HAP-1 (cell line): ENCODE results near the gene KRTAP10-1.
"Not testable (repeated sequence)": the region's sequence is repeated elsewhere in the genome, so short reads cannot be mapped to it uniquely, and the experiment has no call there.

Experiments used
- DNase-seq, 2 experiments: peaks; one replicate each; pipeline ENCODE4 v3.0.0-alpha.2; 2016 to 2020; ENCODE audit warnings: low spot score in 2 of 2
- H3K27me3 ChIP-seq: fragments of 250-450 bp; sonication (Bioruptor Pico); 2 replicates; pipeline ENCODE4 v1.5.1; 2020; ENCODE audit warnings: low read depth, mild to moderate bottlenecking, moderate library complexity
- H3K36me3 ChIP-seq: fragments of 250-450 bp; sonication (Bioruptor Pico); replicated peaks from 2 replicates; pipeline ENCODE4 v1.5.1; 2020; ENCODE audit warnings: mild to moderate bottlenecking
- H3K4me1 ChIP-seq: fragments of 250-450 bp; sonication (Bioruptor Pico); 2 replicates; pipeline ENCODE4 v1.5.1; 2020; ENCODE audit warnings: mild to moderate bottlenecking
- H3K4me3 ChIP-seq: fragments of 250-450 bp; sonication (Bioruptor Pico); 2 replicates; pipeline ENCODE4 v1.5.1; 2020; ENCODE audit warnings: mild to moderate bottlenecking, moderate library complexity
- H3K9me3 ChIP-seq: fragments of 250-450 bp; sonication (Bioruptor Pico); 2 replicates; pipeline ENCODE4 v1.5.1; 2020; ENCODE audit warnings: mild to moderate bottlenecking, moderate library complexity
- in situ Hi-C: fragments of 300-500 bp; cut with MboI; formaldehyde crosslinking; loops from 3 replicates; pipeline ENCODE4 v1.14.3; 2020; ENCODE audit warnings: low sequenced_read_pairs, inconsistent platforms, mixed read lengths

KRTAP10-1 gene

DNA sequence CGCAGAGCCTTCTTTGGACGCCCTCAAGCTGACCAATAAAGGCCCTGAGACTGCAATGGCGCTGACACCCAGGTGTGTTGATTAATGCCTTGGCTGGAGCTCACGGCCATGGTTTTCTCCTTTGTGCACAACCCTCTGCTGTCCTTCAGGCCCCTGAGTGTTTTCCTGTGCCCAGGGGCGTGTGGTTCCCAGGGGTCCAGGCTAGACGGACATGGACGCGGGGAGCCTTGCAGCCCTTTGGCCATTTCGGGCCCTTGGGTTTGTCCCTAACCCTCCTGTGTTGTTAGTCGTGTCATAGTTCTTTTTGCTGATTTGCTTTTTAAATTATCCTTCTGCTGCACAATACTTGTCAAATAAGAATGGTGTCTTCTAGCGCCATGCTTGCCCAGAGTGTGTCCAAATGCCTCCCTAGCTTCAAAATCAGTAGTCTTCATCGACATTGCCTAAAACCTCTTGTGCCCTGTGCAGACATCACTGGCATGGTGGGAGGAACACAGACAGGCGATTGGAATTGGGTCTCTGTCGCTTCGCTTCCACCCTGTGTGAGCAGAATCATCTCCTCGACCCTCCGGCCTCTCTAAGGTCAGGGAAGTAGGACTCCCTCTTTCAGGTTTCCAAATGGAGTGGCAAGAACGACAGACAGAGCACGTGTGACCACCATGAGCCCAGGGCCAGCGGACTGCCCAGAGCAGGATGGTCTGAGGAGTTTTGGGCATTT, 35.5 kb upstream of the KRTAP10-1 start:
- Histone ChIP-seq H3K36me3 (no peaks in the 10 kb centered on the region), H3K27me3 (no peaks in the 10 kb centered on the region), H3K9me3 (no peaks in the 10 kb centered on the region), H3K4me3 (no peak overlapping the region), H3K4me1 (no peaks in the 10 kb centered on the region)
- DNase-seq: no peak
- in situ Hi-C loops: no loop called here

DNA sequence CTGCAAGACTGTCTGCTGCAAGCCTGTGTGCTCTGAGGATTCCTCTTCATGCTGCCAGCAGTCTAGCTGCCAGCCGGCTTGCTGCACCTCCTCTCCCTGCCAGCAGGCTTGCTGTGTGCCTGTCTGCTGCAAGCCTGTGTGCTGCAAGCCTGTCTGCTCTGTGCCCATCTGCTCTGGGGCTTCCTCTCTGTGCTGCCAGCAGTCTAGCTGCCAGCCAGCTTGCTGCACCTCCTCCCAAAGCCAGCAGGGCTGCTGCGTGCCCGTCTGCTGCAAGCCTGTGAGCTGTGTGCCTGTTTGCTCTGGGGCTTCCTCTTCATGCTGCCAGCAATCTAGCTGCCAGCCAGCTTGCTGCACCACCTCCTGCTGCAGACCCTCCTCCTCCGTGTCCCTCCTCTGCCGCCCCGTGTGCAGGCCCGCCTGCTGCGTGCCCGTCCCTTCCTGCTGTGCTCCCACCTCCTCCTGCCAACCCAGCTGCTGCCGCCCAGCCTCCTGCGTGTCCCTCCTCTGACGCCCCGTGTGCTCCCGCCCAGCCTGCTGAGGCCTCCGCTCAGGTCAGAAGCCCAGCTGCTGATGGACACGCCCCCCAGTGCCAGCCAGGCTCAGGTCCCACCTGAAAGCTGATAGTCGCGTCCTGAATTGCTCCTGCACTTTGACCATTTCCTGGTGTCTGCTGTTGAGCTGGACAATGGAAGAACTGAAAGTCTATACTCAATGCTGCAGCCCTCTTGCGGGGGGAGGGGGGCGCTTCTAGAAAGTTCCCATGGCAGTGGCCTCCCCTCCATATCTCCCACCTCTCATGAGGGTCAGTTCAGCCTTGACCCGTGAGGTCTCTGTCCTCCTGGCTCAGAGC, 34.7 kb upstream of the KRTAP10-1 start:
- H3K4me3 ChIP-seq: no peak overlapping the region
- no peaks in the 10 kb centered on the region for H3K36me3 ChIP-seq
- H3K9me3 ChIP-seq: no peaks in the 10 kb centered on the region
- DNase-seq: no peak
- no peaks in the 10 kb centered on the region for H3K4me1 ChIP-seq
- no peaks in the 10 kb centered on the region for H3K27me3 ChIP-seq
- in situ Hi-C loops: no loop called here

DNA sequence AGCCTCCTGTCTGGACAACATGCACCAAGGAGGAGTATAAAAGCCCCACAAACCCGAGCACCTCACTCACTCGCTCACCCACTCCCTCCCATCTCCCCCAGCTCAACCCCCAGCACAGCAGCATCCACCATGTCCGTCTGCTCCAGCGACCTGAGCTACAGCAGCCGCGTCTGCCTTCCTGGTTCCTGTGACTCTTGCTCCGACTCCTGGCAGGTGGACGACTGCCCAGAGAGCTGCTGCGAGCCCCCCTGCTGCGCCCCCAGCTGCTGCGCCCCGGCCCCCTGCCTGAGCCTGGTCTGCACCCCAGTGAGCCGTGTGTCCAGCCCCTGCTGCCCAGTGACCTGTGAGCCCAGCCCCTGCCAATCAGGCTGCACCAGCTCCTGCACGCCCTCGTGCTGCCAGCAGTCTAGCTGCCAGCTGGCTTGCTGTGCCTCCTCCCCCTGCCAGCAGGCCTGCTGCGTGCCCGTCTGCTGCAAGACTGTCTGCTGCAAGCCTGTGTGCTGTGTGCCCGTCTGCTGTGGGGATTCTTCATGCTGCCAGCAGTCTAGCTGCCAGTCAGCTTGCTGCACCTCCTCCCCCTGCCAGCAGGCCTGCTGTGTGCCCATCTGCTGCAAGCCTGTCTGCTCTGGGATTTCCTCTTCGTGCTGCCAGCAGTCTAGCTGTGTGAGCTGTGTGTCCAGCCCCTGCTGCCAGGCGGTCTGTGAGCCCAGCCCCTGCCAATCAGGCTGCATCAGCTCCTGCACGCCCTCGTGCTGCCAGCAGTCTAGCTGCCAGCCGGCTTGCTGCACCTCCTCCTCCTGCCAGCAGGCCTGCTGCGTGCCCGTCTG, 33.8 kb upstream of the KRTAP10-1 start, which contains the start of gene KRTAP10-4:
TSS of gene KRTAP10-4 (plus strand) at position 100 of the 827 bp plus-strand sequence. CDS start at position 130, 30 bp downstream.
- in situ Hi-C loops, DNase-seq, H3K4me3 ChIP-seq, H3K36me3 ChIP-seq, H3K27me3 ChIP-seq, H3K4me1 ChIP-seq, H3K9me3 ChIP-seq: not testable (repeated sequence)

DNA sequence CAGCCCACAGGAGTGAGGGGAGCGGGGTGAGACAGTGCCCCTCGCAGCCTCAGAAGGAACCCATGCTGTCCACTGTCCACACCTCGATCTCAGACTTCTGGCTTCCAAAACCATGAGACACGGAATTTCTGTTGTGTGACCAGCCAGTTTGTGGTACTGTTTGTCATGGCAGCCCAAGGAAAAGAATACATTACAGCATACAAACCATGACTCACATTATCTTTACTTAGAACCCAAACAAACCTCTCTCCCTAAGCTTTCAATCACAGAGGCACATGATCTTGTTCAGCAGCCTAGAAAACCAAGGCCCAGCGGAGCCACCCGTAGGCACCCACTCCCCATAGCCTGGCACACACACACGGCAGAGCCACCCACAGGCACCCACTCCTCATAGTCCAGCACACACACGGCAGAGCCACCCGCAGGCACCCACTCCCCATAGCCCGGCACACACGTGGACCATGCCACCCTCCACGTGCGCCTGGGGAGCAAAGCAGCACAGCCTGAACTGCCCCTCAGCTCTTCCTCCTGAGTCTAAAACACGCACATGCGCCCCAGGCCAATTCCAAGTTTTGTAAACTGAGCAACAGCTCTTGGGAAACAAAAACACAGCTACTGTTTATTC, 33.1 kb upstream of the KRTAP10-1 start:
- H3K36me3 ChIP-seq: no peaks in the 10 kb centered on the region
- H3K4me3 ChIP-seq: no peak overlapping the region
- in situ Hi-C loops: no loop called here
- no peak for DNase-seq
- no peaks in the 10 kb centered on the region for H3K9me3 ChIP-seq
- H3K27me3 ChIP-seq: no peaks in the 10 kb centered on the region
- H3K4me1 ChIP-seq: no peaks in the 10 kb centered on the region

DNA sequence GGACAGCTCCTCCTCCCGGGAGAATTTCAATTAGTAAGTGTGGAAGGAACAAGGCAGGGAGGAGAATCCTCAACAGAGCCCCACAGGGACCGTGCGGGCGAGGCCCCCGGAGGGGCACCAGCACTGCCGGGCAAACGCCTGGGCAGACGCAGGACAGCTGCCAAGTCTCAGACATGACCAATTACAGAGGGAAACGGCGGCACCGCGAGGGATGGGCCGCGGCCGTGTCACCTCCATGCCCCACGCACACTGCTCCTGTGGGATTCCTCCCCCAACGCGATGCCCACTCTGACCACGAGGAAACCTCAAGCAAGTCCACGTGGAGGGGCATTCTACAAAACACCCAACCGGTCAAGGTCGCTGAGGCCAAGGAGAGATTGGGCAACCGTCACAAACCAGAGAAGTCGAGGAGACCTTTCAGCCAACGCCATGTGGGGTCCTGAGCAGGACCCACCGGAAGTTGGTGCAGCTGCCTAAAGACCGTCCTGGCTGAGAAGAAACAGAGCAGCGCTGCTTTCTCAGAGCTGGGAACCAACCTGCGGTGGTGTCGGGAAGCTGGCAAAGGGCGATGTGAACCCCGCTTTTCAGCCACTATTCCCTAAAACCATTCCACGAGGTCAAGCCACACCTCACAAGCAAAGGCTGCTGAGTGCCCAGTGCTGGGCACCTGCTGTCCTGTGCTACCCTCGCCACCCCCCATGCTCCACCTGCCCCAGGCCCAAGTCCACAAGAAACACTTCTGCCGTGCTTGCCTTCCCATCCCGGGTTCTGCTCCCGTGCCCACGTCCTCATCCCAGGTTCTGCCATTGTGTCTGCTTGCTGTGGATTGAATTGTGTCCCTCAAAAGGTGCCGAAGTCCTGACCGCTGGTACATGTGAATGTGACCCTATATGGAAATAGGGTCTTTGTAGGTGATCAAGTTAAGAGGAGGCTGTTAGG, 32.1 kb upstream of the KRTAP10-1 start:
- in situ Hi-C loops: no loop called here
- no peak for DNase-seq
- H3K4me3 ChIP-seq: no peak overlapping the region

DNA sequence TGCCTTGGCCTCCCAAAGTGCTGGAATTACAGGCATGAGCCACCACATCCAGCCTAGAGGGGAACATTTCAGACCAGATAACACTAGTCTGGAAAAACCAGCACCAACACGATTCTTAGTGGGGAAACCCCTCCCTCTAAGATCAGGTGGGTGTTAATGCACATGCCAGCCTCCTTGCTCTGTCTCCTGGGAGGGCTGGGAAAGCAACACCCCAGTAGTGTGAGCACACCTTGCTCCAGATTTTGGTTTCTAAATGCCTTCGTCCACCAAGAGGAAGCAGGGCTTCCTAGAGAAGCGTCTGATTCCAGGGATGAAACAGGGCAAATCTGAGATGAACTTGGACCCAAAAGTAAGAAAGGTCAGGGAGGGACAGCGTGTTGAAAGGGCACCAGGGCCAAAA, 31.3 kb upstream of the KRTAP10-1 start:
- H3K4me3 ChIP-seq: no peak overlapping the region
- in situ Hi-C loops: no loop called here

More for the DNA sequence above, 32.1 kb upstream of the KRTAP10-1 start:
- Histone ChIP-seq H3K27me3 (no peaks in the 10 kb centered on the region), H3K4me1 (no peaks in the 10 kb centered on the region), H3K9me3 (no peaks in the 10 kb centered on the region), H3K36me3 (no peaks in the 10 kb centered on the region)

DNA sequence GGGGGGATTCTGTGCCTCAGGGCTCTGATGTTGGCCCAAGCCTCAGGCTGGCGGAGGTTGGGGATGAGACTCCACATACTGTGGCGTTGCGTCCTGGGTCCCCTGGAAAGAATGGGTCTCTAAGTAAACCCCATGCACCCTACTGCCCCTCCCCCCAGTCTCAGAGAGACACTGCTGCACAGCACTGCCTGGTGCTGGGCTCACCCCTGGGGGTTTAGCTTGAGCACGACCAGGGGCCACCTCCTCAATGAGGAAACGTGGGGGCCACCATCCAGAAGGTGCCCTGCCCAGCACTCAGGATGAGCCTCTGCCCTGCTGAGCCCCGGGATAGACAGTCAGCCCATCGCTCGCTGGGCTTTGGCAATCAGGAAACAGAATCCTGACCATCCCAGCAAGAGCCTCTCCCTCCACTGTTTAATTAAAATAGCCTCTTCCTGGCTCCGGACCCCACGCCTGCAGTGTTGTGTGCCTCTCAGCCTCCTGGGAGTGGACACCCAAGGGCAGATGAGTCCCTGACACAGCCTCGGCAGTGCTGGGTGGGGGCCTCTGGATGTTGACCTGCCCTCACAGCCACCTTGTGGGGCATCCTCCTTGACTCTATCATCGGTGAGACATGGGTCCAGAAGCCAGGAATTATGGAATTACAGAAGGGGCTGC, 30.0 kb upstream of the KRTAP10-1 start:
- Histone ChIP-seq H3K9me3 (no peaks in the 10 kb centered on the region), H3K27me3 (no peaks in the 10 kb centered on the region), H3K4me1 (no peaks in the 10 kb centered on the region), H3K36me3 (no peaks in the 10 kb centered on the region), H3K4me3 (no peak overlapping the region)
- no peak for DNase-seq
- in situ Hi-C loops: no loop called here

More for the DNA sequence above, 31.3 kb upstream of the KRTAP10-1 start:
- H3K36me3 ChIP-seq: no peaks in the 10 kb centered on the region
- no peaks in the 10 kb centered on the region for H3K27me3 ChIP-seq
- H3K9me3 ChIP-seq: no peaks in the 10 kb centered on the region
- H3K4me1 ChIP-seq: no peaks in the 10 kb centered on the region
- DNase-seq: no peak

DNA sequence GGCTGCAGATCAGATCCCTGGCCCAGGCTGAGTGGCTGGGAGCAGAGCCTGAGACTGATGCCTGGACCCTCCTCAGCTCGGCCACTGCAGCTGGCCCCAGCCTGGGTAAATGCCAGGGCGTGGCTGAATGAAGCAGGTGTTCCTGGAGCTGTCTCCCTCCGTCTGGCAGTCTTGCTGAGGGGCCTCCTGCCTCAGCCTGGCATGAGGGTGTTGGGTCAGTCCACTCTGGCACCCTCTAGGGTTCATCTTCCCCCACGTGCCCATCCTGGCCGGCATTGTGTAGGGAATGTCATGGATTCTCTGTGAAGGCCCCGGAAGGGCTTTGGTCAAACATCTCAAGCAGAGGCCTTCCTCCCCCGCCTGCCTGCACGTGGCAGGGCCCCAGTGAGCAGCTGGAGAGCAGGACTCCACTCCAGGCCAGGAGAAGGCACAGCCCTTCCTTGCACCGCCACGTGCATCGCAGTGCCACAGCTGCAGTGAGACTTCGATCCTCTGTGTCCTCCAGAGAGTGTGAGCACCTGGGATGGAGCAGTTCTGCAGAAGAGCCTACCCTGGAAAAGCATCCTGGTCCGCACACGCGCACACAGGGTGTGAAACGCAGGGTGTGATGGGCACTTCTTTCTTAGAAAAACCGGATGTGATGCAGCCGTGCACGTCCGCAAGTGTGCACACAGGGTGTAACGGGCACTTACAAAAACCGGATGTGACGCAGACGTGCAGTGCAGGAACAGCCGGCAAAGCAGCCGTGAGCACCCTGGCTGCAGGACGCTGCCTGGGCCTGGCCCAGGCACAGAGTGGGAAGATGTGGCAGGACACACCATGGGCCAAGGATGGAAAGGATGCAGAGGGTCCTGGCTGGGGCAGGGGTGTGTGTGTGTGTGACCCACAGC, 28.9 kb upstream of the KRTAP10-1 start:
- Histone ChIP-seq H3K36me3 (no peaks in the 10 kb centered on the region), H3K27me3 (no peaks in the 10 kb centered on the region), H3K4me3 (no peak overlapping the region), H3K9me3 (no peaks in the 10 kb centered on the region), H3K4me1 (no peaks in the 10 kb centered on the region)
- in situ Hi-C loops: no loop called here
- no peak for DNase-seq

DNA sequence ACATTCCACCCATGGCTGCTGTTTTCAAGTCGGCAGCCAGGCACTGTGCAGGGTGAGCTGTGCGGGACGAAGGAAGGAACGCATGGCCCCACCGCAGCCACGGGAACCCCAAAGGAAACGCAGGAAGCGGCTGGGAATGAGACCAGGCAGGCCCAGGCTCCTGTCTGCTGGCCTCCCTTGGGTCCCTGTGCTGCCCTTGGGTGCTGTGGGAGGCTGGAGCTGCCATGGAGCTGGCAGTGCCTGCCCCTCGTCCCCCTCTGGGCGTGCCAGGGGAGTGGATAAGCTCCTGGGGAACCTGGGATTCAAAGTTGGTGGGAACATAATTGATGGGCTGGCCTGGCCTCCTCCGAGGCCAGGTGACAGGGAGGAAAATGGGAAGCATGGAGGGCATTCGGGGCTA, 28.3 kb upstream of the KRTAP10-1 start:
- Histone ChIP-seq H3K9me3 (no peaks in the 10 kb centered on the region), H3K4me1 (no peaks in the 10 kb centered on the region), H3K36me3 (no peaks in the 10 kb centered on the region), H3K4me3 (no peak overlapping the region), H3K27me3 (no peaks in the 10 kb centered on the region)
- in situ Hi-C loops: no loop called here
- DNase-seq: no peak

DNA sequence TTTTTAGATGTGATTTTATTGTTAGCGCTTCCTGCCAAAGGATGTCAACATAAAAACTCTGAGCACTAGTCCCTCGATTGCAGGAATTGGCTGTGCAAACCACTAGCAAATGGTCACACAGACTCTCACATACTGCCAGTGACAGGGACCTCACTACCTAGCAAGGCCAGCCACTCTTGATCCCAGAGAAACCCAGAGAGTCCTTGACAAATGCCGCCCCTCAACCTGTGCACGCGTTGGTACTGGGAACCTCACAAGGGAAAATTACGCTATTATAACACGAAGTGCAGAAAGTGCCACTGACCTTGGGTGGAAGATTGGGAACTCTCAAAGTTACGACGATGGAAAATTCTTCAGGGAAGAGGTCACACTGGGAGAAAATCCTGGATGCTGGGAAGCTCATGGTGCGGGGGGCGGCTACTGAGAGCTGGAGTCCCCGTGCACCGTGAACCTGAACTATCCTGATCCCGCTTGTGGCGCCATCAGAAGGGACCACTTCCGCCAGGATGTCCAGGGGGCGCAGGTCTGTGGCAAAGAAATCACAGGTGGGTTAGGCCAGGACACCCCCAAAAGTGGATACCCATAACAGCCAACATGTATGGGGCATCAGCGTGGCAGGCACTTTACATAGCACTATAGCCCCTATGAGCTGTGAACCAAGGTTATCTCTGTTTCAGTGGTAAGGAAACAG, 27.6 kb upstream of the KRTAP10-1 start:
- Histone ChIP-seq H3K9me3 (no peaks in the 10 kb centered on the region), H3K4me3 (no peak overlapping the region)
- in situ Hi-C loops: no loop called here

DNA sequence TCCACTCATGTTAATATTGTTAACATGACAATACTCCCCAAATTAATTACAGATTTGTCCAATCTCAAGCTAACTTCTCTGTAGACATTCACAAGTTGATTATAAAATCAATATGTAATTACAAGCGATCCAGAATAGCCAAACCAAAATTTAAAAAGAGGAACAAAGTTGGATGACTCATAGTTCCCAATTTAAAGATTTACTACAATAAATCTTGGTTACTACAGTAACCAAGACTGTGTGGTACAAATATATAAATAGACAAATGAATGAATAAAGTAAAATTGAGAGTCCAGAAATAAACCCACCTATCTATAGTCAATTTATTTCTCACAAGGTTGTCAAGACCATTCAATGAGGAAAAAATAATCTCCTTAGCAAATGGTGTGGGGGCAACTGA, 26.4 kb upstream of the KRTAP10-1 start:
- Histone ChIP-seq H3K4me3 (no peak overlapping the region), H3K36me3 (no peaks in the 10 kb centered on the region), H3K4me1 (no peaks in the 10 kb centered on the region), H3K9me3 (no peaks in the 10 kb centered on the region), H3K27me3 (no peaks in the 10 kb centered on the region)
- DNase-seq: no peak
- in situ Hi-C loops: no loop called here

More for the DNA sequence above, 27.6 kb upstream of the KRTAP10-1 start:
- Histone ChIP-seq H3K4me1 (no peaks in the 10 kb centered on the region), H3K36me3 (no peaks in the 10 kb centered on the region), H3K27me3 (no peaks in the 10 kb centered on the region)
- no peak for DNase-seq
